Tongue (tissue), 2 donors: ENCODE measurements around the gene HOXC12. TPM values are rescaled to one million over a fixed set of nuclear protein-coding genes. Genes with fewer than 3 reads are reported as not detected.

Source experiments
- DNase-seq: peaks from one replicate; pipeline ENCODE4 v3.0.0-alpha.2; 2015
- total RNA-seq: library from RNA; depleted of rRNA; stranded (reverse); fragments of >200 nt; gene quantifications from one replicate; pipeline ENCODE4 v1.2.3, GENCODE V29; 2014

HOXC12 gene
- total RNA-seq, 1 donor from 2014 or later, result not detected

- DNase-seq, result no peak
These were observed 2.3 kb downstream of the HOXC12 start for GRCh38 chr12:53956914-53957536.

GRCh38 chr12:53958128-53958527, 3.4 kb downstream of the HOXC12 start:
- DNase-seq, result no peak

GRCh38 chr12:53959314-53959713, 4.6 kb downstream of the HOXC12 start:
- DNase-seq, result no peak

GRCh38 chr12:53960187-53961024, 5.7 kb downstream of the HOXC12 start:
- no peak for DNase-seq

GRCh38 chr12:53961025-53961761, 6.5 kb downstream of the HOXC12 start:
- DNase-seq, result no peak

GRCh38 chr12:53963005-53963404, 8.3 kb downstream of the HOXC12 start:
- no peak for DNase-seq

- no peak for DNase-seq
These were observed 9.0 kb downstream of the HOXC12 start for GRCh38 chr12:53963434-53964314.

GRCh38 chr12:53964315-53964713, 9.6 kb downstream of the HOXC12 start:
- DNase-seq, result no peak

- no peak for DNase-seq
These were observed 10.8 kb downstream of the HOXC12 start for GRCh38 chr12:53965281-53966084.

GRCh38 chr12:53966085-53966384, 11.3 kb downstream of the HOXC12 start:
- no peak for DNase-seq

- no peak for DNase-seq
These were observed 11.9 kb downstream of the HOXC12 start for GRCh38 chr12:53966385-53967133.

GRCh38 chr12:53967421-53967925, 12.8 kb downstream of the HOXC12 start:
- no peak for DNase-seq

- no peak for DNase-seq
These were observed 13.8 kb downstream of the HOXC12 start for GRCh38 chr12:53968214-53969127.

GRCh38 chr12:53969588-53970259, 15.0 kb downstream of the HOXC12 start:
- no peak for DNase-seq

- DNase-seq, result no peak
These were observed 15.7 kb downstream of the HOXC12 start for GRCh38 chr12:53970451-53970850.

- no peak for DNase-seq
These were observed 16.4 kb downstream of the HOXC12 start for GRCh38 chr12:53971129-53971528.

GRCh38 chr12:53971686-53972085, 17.0 kb downstream of the HOXC12 start:
- no peak for DNase-seq

GRCh38 chr12:53972152-53972702, 17.5 kb downstream of the HOXC12 start:
- DNase-seq, result no peak
